GM18861 (cell line): ENCODE results near the gene KMT2E.
"Not testable (repeated sequence)": the region's sequence is repeated elsewhere in the genome, so short reads cannot be mapped to it uniquely, and the experiment has no call there.

Experiments
- ATAC-seq: cut with Tn5 transposase; IDR thresholded peaks from one replicate; pipeline ENCODE4 v1.9.1; 2021; ENCODE audit not compliant: unreplicated experiment

The KMT2E gene

DNA sequence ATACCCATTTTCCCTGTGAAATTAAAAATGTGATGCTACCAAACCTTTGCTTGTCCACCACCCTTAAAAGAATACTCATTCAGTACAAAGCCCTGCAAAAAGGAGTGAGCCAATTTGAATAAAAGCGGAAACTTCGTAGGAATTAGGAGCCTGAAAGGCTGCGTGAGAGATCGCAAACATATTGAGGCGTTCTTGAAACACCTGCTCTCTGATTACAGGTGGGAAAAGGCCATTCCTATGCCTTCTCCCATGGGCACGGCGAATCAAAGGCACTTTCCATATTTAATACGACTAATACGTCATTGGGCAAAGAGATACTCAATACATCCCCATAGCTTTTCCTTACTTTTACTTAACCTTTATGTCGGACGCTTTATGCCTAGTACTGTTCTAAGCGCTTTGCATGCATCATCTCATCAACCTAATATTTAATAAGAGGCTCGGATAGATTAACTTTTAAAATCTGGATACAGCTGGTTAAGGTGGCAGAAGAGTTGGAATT, 30.9 kb upstream of the KMT2E start:
- no peak for ATAC-seq

DNA sequence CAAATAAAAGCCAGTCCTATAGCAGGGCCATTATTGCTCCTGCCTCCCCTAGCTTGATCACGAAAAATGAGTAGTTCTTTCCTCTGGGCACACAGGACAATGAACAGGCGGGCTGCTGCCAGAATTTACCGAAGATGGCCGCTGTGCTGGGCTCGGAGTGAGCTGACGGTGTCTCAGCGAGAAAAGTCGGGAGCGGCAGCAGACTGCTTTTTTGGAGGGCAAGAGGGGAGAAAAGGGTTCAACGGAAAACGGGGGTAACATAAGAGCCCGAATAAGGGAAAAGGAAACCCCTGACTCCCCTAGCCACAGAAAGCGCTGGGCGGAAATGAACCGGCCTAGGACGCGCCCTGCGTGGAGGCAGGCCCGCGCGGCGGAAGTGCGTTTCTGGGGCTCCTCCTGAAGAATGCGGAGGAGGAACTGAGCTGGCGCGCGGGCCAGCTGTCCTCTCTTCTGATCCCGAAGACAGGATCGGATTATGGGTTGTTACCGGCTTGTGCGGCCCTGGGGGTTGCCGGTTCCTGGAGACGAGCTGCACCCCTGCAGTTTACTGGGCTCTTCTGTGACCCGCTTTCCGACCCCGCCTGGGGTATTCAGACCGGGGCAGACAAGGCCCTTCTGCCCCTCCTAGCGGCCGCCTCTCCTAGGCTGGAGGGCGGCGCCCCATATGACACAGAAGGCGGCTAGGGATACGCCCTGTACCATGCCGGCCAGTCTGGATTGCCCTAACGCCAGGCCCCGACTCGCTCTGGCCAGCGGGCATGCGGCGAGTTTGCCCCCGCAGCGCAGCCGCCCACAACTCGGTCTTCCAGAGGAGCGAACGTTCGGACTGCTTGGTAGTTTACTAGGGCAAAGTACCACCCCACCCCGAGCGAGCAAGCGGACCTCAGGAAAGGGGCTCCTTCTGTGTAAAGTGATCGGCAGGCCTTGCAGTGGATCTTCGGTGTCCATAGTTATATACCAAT, 30.1 kb upstream of the KMT2E start:
- ATAC-seq = peak; percentile 78

DNA sequence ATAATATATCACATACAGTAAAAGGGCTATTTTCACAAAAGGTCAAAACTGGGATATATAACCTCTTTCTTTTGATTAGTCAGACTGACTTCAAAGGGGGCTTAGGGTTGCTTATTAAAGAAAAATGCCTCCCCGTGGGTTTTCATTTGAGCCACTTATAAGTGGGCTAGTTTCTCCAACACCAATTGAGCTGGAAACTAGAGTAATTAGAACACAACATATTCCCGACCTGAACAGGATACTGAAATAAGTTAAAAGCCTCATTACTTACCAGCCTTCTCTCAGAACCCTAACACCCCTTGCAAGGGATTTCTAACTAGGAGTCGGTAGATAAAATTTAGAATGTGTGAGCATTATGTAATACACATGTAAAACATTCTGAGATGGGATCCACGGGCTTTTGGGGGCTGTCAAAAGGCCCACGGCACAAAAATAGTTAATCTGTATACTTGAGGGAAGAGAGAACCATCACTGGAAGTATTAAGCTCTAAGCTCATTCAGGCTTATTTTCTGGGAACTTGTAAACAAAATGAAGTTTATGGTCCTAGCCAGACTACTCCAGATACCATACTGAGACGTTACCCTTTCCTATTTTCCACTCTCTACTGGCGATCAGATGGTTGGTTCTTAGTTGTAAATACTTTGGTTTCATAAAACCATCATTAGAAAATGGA, 29.3 kb upstream of the KMT2E start:
- ATAC-seq = no peak

DNA sequence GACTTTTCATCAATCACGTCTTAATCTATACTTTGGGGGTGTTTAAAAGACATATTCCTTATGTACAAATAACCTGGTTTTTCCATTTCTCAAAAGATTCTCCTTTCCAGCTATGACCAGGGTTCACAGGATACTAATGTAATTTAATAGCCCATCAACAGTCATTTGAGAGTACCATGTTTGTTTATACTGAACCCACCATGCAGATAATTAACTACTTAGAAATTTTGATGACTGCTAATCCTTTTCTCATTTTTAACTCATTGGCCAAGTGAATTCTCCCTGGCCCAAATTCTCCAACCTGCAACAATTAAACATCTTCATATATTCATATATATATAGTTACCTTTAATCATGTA, 28.8 kb upstream of the KMT2E start:
- ATAC-seq = no peak

DNA sequence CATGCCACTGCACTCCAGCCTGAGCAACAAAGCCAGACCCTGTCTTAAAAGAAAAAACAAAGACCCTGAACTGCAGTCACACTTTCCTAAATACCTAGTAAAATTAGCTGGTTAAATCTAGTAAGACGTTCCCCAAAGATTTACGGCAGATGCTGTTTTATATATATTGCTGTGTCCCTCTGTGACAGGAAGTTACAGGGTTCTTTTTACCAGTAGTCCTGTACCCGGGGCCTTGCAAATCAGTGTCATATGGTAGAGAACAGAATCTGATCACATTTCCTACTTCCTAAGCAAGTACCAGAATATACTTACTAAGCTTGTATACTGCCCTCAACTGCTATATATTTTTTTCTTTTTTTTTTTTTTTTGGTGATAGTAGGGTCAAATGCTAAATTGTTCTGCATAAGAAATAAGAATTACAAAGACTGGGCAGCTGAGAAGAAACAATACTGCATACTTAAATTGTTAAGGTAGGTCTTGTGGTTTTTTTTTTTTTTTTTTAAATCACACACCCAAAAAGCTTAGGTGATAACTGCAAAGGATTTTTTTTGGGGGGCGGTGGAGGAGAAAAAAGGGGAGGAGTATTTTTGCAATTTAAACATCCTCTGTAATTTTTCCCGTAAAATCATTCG, 27.3 kb upstream of the KMT2E start:
- no peak for ATAC-seq

DNA sequence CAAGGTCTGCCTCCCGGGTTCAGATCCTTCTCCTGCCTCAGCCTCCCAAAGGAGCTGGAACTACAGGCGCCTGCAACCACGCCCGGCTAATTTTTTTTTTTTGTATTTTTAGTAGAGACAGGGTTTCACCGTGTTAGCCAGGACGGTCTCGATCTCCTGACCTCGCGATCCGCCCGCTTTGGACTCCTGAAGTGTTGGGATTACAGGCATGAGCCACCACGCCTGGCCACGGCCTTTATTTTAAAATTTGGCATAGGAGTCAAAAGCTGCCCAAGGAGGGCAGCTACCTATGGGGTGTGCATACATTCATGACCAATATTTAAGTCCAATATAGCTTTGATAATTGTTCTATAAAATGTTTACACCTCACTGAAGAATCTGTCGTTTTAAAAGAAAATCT, 26.6 kb upstream of the KMT2E start:
- ATAC-seq = not testable (repeated sequence)

DNA sequence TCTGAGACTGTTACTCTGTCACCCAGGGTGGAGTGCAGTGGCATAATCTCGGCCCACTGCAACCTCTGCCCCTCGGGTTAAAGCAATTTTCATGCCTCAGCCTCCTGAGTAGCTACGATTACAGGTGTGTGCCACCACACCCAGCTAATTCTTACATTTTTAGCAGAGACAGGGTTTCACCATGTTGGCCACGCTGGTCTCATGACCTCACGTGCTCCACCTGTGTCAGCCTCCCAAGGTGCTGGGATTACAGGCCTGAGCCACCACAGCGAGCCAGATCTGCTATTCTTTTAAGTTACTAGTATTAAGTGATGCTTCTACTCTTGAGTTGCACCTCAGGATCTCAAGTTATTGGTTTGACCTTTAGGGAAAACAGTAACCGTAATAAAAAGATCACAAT, 23.0 kb upstream of the KMT2E start:
- no peak for ATAC-seq

DNA sequence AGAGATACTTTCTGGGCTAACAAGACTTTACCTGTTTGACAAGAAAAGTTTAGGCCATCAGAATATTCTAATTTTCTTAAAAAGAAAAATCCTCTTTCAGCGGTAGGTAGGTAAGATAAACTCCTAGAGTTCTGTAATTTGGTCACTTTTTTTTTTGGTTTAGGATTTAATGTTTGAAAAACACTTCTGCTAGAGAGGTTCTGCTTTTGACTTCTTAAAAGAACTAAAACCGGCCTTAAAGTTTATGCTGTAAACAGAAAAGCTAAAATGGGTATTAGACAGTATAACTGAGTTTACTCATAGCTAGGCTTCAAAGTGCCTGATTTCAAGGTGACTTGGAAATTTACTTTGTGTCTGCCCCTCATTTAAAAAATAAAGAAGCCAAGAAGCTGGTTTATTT, 21.7 kb upstream of the KMT2E start:
- ATAC-seq = no peak

DNA sequence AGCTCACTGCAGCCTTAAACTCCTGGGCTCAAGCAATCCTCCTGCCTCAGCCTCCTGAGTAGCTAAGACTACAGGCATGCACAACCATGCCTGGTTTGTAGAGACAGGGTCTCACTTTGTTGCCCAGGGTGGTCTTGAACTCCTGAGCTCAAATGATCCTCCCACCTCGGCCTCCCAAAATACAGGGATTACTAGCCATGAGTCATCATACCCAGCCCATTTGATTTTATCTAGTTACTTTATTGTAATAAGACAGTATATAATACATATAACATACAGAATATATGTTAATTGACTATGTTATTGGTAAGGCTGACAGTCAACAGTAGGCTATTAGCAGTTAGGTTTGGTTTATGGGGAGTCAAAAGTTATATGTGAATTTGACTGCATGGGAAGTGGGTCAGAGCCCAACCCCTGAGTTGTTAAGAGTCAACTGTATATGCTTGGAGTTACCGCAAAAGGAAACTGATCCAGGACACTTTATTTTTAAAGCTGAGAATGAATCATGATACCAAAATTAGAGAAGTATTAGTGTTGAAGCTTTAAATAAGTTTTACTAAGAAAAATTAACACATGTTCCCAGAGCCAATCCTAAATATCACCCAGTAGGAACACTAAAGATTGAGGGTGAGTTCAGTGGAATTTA, 20.7 kb upstream of the KMT2E start:
- ATAC-seq = no peak

DNA sequence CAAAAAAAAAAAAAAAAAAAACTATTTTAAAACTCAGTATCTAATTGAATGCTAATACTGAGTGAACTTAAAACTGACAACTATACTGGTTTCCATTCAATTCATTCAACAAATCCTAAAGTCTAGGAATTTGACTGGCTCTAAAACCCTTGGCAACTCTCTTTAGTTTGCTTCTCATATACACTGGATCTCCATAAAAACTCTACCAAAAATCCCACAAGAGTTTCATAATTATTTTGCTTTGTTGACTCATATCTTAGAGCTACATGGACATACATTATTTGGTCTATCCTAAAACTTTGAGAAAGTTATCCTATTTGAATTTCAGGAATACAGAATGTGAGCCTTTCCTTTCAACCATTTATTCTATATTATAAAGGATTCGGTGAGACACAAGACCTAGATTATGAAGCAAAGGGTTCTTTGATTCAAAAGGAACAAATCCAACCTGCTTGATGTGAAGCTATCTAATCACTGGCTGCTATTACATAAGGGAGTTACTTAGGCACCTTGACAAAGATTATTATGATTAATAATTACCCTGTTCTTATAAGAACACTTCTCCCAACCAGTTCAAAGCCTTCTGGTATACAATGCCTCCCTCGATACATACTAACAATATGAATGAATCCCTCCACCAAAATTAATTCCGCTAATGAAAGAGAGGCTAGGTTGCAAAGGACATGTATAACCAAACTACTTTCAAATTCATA, 15.8 kb upstream of the KMT2E start:
- no peak for ATAC-seq

DNA sequence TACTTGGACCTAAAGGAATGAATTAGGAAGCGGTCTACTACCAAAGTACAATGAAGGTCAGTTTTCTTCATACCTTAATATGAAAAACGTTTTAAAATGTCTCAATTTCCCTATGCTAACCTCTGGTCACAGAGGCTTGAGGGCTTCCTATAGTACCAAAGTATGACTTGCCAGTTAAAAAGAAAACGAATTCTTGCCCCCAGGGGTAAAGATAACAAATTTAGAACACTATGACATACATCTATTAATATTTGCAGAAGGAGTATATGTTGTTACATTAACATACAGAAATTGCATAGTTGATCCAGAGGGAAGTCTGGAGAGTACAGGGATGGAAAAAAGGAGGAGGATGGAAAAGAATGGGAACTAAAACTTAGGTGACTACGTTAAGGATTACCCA, 13.8 kb upstream of the KMT2E start:
- ATAC-seq = no peak

DNA sequence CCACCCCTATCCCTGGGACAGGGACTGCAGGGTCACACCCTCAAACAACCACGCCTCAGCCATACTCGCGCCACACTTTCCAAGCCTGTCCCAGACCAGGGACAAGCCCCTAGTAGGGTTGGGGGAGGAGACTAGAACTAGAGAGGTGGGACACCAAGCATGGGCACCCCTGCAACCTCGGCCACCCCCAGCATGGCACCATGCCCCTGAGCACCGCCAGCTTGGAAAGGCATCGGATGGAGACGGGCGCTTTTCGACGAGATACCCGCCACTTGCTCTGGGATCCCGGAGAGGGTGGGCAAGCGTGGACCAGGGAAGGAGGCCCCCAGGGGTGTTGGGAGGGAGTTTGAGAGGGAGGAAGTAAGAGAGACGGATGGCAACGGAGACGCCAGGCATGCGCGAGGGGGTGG, 13.1 kb upstream of the KMT2E start:
- no peak for ATAC-seq

DNA sequence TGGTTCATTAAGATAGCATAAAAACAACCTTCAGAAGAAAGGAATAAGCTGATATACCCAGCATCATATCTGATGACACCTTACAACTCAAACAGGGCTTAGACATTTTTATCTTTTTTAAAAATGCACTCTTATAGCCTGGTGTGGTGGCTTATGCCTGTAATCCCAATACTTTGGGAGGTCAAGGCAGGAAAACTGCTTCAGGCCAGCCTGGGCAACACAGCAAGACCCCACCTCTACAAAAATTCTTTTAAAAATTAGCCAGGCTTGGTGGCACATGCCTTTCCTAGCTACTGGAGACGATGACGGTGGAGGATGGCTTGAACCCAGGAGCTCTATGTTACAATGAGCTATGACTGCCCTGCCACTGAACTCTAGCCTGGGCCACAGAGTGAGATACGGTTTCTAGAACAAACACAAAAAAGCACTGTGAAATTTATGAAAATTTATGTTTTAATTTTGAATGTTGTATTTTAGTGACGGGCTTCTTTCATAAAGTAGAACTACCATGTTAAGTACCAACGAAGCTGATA, 12.3 kb upstream of the KMT2E start:
- ATAC-seq = no peak

DNA sequence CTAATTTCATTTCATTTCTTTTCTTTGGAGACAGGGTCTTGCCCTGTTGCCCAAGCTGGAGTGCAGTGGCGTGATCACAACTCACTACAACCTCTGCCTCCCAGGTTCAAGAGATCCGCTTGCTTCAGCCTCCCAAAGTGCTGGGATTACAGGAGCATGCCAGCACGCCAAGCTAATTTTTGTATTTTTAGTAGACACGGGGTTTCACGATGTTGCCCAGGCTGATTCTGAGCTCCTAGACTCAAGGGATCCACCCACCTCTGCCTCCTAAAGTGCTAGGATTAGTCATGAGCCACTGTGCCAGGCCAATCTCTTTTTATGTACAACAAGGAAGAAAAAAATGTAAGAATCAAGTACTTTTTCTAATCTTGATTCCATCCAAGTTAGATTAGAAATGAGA, 10.7 kb upstream of the KMT2E start:
- no peak for ATAC-seq

DNA sequence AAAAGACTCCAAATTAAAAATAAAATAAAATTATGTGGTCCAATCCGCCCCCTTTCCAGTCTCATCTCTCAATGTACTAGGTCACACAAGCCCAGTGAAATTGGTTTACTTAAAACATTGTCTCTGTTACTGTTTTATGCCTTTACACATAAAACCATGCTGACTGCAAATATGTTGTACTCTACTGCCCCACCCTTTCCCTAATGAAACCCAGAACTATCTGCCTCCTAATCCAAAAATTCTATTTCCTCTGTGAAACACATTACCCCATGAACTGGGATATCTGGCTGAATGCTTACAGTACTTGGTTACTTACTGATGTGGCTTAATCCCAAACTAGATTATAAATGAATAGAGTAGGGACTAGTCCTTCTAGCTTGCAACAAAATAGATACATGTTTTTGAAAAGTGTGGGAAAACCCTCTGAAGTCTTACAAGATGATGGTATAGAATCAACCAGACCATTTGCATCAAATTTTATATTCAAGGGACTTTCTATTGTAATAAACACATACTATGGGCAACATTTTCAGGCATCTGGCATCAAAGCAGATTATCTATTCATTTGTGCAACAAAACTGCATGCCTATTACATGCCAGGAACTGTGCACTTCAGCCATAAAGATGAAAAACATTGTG, 10.0 kb upstream of the KMT2E start:
- no peak for ATAC-seq

DNA sequence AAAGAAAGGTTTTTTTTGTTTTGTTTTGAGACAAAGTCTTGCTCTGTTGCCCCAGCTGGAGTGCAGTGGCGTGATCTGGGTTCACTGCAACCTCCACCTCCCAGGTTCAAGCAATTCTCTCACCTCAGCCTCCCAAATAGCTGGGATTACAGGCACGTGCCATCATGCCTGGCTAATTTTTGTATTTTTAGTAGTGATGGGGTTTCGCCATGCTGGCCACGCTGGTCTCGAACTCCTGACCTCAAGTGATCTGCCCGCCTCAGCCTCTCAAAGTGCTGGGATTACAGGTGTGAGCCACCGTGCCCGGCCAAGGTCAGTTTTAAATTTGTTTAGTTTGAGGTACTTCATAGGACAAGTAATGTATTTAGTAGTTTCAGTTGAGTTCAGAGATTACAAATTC, 9.0 kb upstream of the KMT2E start:
- ATAC-seq = not testable (repeated sequence)

DNA sequence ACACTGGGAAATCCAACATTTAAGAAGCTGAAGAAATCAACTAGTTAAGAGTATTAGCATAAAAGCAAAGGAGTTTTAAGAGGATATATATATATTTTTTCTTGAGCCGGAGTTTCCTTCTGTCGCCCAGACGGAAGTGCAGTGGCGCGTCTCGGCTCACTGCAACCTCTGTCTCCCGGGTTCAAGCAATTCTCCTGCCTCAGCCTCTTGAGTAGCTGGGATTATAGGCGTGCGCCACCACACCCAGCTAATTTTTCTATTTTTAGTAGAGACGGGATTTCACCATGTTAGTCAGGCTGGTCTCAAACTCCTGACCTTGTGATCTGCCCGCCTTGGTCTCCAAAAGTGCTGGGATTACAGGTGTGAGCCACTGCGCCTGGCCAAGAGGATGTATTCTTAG, 8.5 kb upstream of the KMT2E start:
- ATAC-seq = not testable (repeated sequence)

DNA sequence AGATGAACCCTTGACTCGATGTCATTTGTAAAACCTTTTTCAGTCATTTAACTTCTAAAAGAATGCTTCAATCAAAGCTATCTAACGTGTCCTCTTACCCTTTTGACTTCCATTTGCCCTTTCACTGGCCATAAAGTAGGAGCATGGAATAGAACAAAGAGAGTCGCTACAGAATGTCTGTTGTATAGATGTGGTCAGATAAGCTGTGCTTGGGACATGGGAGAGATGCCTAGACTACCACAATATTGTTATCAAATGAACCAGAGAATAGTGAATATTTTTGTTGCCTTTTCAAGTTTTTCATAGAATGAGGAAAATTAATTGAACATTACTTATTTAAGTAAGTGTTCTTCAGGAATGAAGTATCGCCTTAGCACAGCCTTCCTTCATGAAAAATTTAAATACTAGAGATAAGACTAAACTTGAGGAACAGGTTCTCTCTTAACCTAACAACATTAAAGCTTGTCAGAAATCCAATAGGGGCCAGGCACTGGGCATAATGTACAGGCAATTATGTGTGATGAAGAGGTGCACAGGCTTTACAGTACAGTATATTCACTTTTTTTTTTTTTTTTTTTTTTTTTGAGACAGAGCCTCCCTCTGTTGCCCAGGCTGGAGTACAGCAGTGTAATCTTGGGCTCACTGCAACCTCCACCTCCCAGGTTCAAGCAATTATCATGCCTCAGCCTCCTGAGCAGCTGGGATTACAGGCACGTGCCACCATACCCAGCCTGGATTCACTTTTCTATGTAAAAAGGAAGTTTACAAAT, 7.5 kb upstream of the KMT2E start:
- no peak for ATAC-seq

DNA sequence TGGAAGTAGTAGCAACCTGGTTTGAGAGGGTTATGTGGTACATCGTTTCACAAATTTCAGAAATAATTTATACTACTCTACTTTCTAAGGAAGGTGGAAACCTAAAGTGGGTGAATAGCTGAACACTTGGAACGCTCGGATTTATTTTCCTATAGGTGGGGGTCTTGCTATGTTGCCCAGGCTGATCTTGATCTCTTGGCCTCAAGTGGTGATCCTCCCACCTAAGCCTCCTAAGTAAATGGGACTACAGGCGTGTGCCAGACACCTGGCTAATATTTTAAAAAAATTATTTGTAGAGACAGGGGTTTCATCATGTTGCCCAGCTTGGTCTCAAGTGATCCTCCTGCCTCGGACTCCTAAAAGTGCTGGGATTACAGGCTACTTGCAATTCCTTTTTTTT, 6.7 kb upstream of the KMT2E start:
- ATAC-seq = no peak
